Stimulated activated CD8-positive, alpha-beta memory T cell treated with anti-CD3 and anti-CD28 coated beads, Interleukin-15, amount 100 ng/mL, for 48 hours (primary cell): ENCODE data around the gene LIN7A.

Experiments used
- DNase-seq, 2 donors: peaks; one replicate each; pipeline ENCODE4 v3.0.0-alpha.2; 2020; ENCODE audit warnings: low read depth in 2 of 2

The LIN7A gene

DNA sequence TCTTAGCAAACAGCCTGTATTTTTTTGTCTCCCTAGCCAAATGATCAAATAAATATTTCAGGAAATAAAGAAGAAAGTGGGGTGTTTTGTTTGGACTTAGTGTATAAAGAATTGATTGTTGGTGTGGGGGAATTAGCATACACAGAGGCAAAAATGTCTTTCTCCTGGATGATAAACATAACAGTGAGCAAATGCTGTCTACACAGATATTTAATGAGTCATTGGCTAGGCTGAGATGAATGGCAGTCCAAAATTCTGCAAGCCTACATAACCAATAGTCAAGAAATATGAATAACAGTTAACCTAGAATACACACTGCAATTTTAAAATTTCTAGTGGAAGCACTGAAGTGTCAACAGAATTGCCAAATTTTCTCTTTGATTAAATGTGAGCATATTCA lies 185.3 kb downstream of the LIN7A start:
- no peak for DNase-seq

- DNase-seq = no peak
Observed at GRCh38 chr12:80749456-80749855, 188.3 kb downstream of the LIN7A start.

GRCh38 chr12:80747800-80748199 lies 189.9 kb downstream of the LIN7A start:
- DNase-seq = no peak

- DNase-seq = no peak
Observed at GRCh38 chr12:80745851-80746505, 191.8 kb downstream of the LIN7A start.
